Right cardiac atrium (tissue), 5 donors: ENCODE measurements around the gene PREB. TPM values are rescaled to one million over a fixed set of nuclear protein-coding genes. Genes with fewer than 3 reads are reported as not detected.
A peak's percentile ranks its signal among the peaks of the same experiment; 100 is the strongest.

Experiments used
- ATAC-seq, 2 donors: fragments of 200-7000 bp; cut with Tn5 transposase; one replicate each; pipeline versions ENCODE4 v1.8.0 to v1.9.1; 2020; ENCODE audit warnings: moderate library complexity in 2 of 2, mild to moderate bottlenecking in 1 of 2
- DNase-seq, 3 donors: peaks; one replicate each; pipeline ENCODE4 v3.0.0-alpha.2; 2020
- H3K27ac ChIP-seq: one replicate; pipeline ENCODE4 v1.5.1; 2013; ENCODE audit warnings: mild to moderate bottlenecking, low read length, control low read depth, moderate library complexity
- H3K27me3 ChIP-seq: one replicate; pipeline ENCODE4 v1.6.1; 2013; ENCODE audit not compliant: control insufficient read depth, insufficient read depth
- H3K4me1 ChIP-seq: one replicate; pipeline ENCODE4 v1.6.1; 2013; ENCODE audit warnings: low read length; ENCODE audit not compliant: control insufficient read depth, insufficient read depth
- H3K4me3 ChIP-seq: one replicate; pipeline ENCODE4 v1.5.1; 2013; ENCODE audit warnings: low read length, control low read depth
- H3K9me3 ChIP-seq: one replicate; pipeline ENCODE4 v1.6.1; 2013; ENCODE audit warnings: low read length; ENCODE audit not compliant: control insufficient read depth
- WGBS: extraction: QIAGEN DNeasy Blood & Tissue Kit; methylation state at CpG from one replicate; pipeline ENCODE4 v1.1.7; 2013; 5-methylcytosine and 5-hydroxymethylcytosine counted together
- intact Hi-C, 4 donors: fragments of 100-400 bp; cut with DNase I; formaldehyde crosslinking; loops; one replicate each; pipeline versions ENCODE4 v1.11.0 to v1.14.0; 2022 to 2023
- polyA plus RNA-seq: library from polyadenylated mRNA; stranded (reverse); fragments of 200-250 nt; gene quantifications from one replicate; pipeline ENCODE4 v1.2.3, GENCODE V29; 2013
- total RNA-seq, 4 donors: library from RNA; stranded (reverse); fragmentation: NEBNext Ultra II Directional; extraction: Animal tissue kit (Norgen Biotek cat#: 25700); gene quantifications; one replicate each; pipeline ENCODE4 v1.2.1, GENCODE V29; 2021
- donor health status: healthy with polysubstance abuse.
- donor health status: DM: no; HTN: yes; CAD: no.
- donor health status: DM: no; HTN: no; CAD: no.
- donor health status: DM: no; HTN: yes; CAD: no; lungs with severe emphysema.
- donor health status: DM: yes; HTN: yes; CAD: no.

The PREB gene
- total and polyA plus RNA-seq, 5 donors, result 46.3 to 52.7 (median 48.5) TPM

DNA sequence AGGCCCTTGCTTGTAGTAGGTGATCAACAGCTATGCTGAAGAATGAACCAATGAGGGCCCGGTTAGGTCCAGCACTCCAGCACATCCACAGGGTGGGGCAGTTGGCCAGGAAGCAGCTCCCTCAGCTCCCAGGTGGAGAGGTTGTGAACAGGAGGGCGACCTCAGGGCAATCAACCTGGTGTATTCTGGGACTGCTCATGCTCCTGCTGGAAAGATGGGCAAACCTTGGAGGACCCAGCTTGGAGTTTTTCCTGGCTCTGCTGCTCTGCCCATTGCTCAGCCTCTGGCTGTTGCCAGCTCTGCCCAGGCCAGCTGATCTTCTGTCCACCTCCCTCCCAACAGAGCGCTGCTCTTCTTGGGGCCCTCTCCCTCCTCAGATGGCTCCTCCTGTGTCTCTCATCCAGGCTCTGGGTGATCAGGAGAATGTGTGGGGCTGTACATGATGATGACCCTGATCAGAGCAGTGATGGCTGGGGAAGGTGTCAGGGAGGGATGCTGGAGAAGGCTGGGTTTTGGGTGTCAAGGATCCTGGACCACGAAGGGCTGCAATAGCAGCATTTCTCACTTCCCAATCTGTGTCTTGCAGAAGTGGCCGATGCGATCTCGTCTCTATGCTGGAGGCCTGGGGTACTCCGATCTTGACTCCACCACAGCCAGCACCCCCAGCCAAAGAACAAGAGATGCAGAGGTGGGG is 17.8 kb upstream of the PREB start:
- ATAC-seq (no peak), DNase-seq (no peak)
- Histone ChIP-seq H3K27me3 (no peaks in the 10 kb centered on the region), H3K4me3 (no peak overlapping the region), H3K4me1 (peaks cover 5% of the 10 kb centered on the region), H3K9me3 (no peaks in the 10 kb centered on the region), H3K27ac (no peak overlapping the region)
- intact Hi-C loops, result no loop called here
- WGBS, result 89% methylated on average over 8 of the region's 8 CpGs

DNA sequence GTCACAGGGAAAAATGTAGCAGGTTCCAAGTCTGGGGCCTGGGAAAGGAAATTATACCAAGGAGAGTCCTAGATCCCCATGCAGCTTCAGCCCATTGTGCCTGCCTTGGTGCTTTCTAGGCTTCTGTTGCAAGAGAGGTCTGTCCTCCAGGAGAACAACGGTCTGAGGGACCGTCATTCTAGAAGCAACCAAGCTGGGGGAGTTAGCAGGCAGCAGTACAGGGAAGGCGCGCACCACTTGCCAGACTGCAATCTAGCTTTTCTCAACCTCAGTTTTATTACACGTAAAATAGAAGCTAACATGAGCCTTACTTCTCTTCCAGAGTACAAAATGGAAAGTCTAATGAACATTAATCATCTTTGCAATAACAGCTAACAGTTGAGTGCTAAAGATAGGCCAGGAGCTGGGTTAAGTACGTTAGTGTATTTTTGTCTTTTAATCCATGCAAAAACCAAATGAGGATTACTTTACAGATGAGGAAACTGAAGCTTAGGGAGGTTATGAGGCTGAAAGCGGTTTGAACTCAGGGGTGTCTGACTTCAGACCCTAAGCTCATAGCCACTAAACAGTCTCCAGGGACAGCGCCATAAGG is 16.3 kb upstream of the PREB start:
- Histone ChIP-seq H3K27me3 (no peaks in the 10 kb centered on the region), H3K4me1 (peaks cover 5% of the 10 kb centered on the region), H3K27ac (no peak overlapping the region), H3K9me3 (no peaks in the 10 kb centered on the region), H3K4me3 (no peak overlapping the region)
- 77% methylated on average over 8 of the region's 8 CpGs for WGBS
- intact Hi-C loops, result no loop called here
- DNase-seq, result no peak
- ATAC-seq, result no peak

DNA sequence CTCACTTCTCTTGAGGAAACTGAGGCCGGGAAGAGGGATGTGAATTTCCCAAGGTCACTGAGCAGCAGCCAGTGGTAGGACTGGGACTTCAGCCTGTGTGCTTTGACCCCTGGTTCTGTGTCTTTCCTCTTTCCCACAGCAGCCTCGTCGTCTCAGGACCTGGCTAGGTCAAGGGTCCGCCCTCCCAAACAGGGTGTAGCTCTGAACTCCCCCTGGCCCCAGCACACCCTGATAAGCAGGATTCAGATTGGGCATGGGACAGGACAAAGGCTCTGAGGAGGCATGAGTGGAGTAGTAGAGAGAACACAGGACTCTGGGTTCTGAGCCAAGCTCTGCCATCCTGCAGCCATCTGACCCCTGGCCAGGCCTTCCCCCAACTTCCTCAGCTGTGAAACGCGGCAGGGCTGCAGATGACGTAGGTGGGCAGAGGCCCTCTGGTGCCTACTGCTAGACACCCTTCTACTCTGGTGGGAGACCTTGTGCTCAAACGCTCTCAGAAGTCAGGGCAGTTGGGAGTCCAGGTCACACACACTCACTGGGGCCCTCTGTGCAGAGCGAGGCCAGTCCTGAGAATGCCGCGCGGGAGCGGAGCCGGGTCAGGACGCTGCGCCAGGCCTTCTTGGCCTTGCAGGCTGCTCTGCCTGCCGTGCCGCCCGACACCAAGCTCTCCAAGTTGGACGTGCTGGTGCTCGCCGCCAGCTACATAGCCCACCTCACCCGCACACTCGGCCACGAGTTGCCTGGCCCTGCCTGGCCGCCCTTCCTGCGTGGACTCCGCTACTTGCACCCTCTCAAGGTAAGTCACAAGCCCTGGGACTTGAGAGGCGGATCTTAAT is 15.4 kb upstream of the PREB start:
- H3K4me3 ChIP-seq, result no peak overlapping the region
- 86% methylated on average over 29 of the region's 29 CpGs for WGBS
- no peaks in the 10 kb centered on the region for H3K27me3 ChIP-seq
- ATAC-seq (peak; percentile 44 to 62), DNase-seq (no peak)
- H3K9me3 ChIP-seq, result no peaks in the 10 kb centered on the region
- intact Hi-C loops, result no loop called here
- H3K4me1 ChIP-seq, result peaks cover 5% of the 10 kb centered on the region
- H3K27ac ChIP-seq, result no peak overlapping the region

DNA sequence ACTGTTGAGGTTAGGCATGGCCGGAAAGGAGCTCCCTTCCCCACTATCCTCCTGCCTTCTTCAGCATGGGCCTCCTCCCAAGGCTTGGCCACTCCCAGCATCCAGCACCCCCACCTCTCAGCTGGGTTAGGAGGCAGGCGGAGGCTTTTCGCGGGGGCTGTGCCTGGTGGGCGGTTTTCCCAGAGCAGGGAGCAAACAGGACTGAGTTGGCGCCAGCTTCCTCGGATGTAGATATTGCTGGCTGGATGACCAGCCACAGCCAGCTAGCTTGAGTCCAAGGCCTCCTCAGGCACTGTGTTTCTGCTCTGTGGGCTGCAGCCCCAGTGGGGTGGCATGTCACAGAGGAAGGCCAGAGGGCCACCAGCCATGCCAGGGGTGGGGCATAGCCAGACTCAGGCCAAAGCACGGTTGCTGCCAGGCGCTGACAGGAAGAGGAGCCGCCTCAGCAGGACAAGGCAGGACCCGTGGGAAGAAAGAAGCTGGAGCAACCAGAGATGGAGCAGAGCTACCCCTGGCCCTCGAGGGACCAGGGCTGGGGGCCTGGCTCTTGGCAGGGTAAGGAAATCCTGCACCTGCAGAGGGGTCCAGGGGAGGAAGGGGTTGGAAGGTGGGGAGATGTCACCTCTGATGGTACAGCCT is 14.5 kb upstream of the PREB start, which contains the start of gene TCF23:
TCF23 (plus strand) TSS at position 204 of the 639 bp plus-strand sequence; CDS start at position 334, 130 bp downstream.
- Histone ChIP-seq H3K4me3 (no peak within 1 kb of the TSS), H3K4me1 (peaks cover 5% of the 10 kb centered on the region), H3K9me3 (no peaks in the 10 kb centered on the region), H3K27ac (no peak within 1 kb of the TSS), H3K27me3 (no peaks in the 10 kb centered on the region)
- intact Hi-C loops, result no loop called here
- ATAC-seq (peak; percentile 54 to 63), DNase-seq (peak; percentile 54 to 81 (median 77))
- WGBS, result 42% methylated on average over 12 of the region's 12 CpGs

DNA sequence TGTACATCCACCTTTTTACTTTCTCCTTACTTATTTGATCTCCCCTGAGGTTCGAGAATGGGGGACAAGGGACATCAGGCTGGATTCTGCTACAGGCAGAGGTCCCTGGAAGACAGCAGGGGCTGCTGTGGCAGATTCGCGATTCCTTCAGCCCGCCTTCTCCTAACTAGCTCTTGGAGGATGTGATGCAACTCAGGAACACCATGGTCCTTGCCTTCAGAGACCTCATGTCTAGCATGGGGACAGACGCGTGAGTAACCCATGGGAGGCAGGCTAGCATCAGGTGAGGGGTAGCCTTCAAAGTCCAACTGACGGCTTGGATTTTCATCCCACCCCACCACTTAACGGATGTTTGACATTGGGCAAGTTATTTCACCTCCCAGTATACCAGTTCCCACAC is 13.5 kb upstream of the PREB start:
- Histone ChIP-seq H3K27me3 (no peaks in the 10 kb centered on the region), H3K27ac (no peak overlapping the region), H3K4me3 (no peak overlapping the region), H3K9me3 (no peaks in the 10 kb centered on the region), H3K4me1 (peaks cover 5% of the 10 kb centered on the region)
- 93% methylated on average over 8 of the region's 8 CpGs for WGBS
- ATAC-seq (no peak), DNase-seq (no peak)
- intact Hi-C loops, result no loop called here

DNA sequence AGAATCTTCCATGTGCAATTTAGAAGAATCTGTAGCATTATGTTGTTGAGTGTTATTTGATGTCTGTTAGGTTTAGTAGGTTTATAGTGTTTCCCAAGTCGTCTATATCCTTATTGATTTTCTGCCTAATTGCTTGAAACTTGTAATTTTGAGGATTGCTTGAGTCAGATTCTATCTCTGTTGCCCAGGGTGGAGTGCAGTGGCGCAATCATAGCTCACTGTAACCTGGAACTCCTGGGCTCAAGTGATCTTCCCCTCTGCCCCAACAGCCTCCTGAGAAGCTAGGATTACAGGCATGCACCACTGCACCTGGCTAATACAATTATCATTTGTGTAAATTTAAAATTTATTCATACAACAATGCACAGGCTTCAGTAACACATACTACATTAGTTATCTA is 11.2 kb upstream of the PREB start:
- H3K9me3 ChIP-seq, result no peaks in the 10 kb centered on the region
- WGBS, result 78% methylated on average over 2 of the region's 2 CpGs
- intact Hi-C loops, result no loop called here
- ATAC-seq, result no peak
- no peak overlapping the region for H3K4me3 ChIP-seq
- H3K4me1 ChIP-seq, result peaks cover 5% of the 10 kb centered on the region
- DNase-seq, result no peak
- H3K27ac ChIP-seq, result no peak overlapping the region
- no peaks in the 10 kb centered on the region for H3K27me3 ChIP-seq

DNA sequence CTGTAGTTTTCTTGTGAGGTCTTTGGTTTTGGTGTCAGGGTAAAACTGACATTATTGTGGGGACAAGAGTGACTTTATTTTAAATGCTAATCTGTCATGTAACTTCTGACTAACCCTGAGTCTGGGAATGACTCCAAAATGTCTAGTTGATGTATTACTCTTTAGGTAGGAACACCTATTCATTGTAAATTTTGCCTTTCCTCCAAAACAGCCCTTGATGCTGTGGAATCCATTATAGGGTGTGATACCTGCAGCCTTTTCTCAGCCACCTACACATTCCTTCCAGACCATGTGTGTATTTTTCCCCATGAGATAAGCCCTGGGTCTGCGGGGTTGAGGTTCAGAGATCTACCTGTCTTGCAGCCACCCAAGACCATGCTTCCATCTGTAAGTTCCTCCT is 8.8 kb upstream of the PREB start:
- intact Hi-C loops, result no loop called here
- no peaks in the 10 kb centered on the region for H3K4me1 ChIP-seq
- 77% methylated on average over 1 of the region's 1 CpG for WGBS
- H3K27ac ChIP-seq, result no peak overlapping the region
- H3K4me3 ChIP-seq, result no peak overlapping the region
- ATAC-seq (no peak), DNase-seq (no peak)
- H3K9me3 ChIP-seq, result no peaks in the 10 kb centered on the region
- H3K27me3 ChIP-seq, result no peaks in the 10 kb centered on the region

DNA sequence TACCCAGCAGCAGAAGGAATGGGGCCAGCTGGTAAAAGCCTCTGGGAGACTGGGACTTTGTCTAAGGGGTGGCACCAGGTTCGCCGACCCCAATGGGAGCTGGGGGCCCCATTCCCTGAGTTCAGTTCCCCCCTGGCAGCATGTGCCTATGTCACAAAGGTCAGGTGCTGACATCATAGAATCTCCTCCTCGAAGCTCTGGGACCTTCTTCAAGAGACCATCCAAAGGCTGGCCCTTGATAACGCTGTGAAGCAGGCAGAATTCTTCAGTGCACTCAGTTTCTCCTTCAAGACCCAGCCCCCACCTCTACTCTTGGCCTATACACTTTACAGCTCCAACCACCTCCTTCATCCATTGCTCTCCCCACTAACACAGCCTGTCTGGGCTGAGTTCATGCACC is 4.9 kb upstream of the PREB start, which contains the start of gene PRR30:
PRR30 (minus strand) TSS at position 101 of the 400 bp plus-strand sequence. CDS start 1,081 bp downstream, outside the sequence.
- DNase-seq (no peak), ATAC-seq (no peak)
- intact Hi-C loops, result no loop called here
- Histone ChIP-seq H3K4me1 (no peaks in the 10 kb centered on the region), H3K4me3 (no peak within 1 kb of the TSS), H3K27me3 (no peaks in the 10 kb centered on the region), H3K9me3 (no peaks in the 10 kb centered on the region), H3K27ac (no peak within 1 kb of the TSS)
- 77% methylated on average over 4 of the region's 4 CpGs for WGBS

DNA sequence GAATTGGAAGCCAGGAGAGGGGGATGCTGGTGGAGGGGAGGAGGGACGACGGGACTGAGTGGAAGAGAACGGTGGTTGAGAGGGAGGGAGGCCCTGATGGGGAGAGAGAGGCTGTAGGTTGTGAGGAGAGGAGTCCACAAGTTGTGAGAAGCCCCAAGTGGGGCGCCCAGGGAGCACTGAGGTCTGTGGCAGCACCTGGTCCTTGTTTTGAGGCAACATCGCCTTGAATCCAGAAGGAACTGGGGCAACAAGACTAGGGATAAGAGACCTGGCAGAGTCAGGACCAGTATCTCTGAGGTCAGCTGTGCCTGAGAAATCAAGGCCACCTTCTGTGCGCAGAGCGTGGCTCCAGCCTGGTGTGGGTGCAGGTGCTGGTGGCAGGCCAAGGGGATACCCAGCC is 3.7 kb upstream of the PREB start:
- 73% methylated on average over 7 of the region's 7 CpGs for WGBS
- DNase-seq, result no peak
- H3K27ac ChIP-seq, result no peak overlapping the region
- H3K4me3 ChIP-seq, result no peak overlapping the region
- intact Hi-C loops, result no loop called here
- no peaks in the 10 kb centered on the region for H3K27me3 ChIP-seq
- ATAC-seq, result no peak
- no peaks in the 10 kb centered on the region for H3K9me3 ChIP-seq
- H3K4me1 ChIP-seq, result peaks cover 4% of the 10 kb centered on the region

DNA sequence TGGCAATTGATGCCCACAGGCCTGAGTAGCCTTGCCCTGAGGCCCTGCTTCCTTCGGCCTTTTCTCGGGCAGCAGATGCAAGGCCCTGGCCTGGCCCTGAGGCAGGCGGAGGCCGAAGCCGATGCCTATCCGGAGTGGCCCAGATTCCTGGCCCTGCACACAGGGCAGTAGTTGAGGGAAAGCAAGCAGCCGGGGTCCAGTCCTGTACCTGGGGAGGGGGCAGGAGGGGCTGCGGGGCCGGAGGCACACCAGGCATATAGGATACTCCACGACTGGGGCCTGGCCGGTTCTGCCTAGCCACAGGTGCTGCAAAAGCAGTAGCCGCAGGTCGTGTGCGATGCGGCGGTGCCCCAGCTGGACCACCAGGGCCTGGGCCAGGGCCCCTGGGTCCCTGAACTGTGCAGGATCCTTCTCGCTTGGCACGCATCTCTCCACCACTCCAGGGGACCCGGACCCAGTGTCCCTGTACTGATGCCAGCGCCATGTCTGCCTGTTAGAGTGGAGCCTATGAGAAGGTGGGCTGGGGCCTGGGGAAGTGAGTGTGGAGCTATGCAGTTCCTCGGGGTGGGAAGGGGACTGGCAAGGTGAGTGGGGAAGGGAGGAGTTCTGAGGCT is 3.0 kb upstream of the PREB start:
- DNase-seq (no peak), ATAC-seq (no peak)
- H3K9me3 ChIP-seq, result no peaks in the 10 kb centered on the region
- H3K4me1 ChIP-seq, result peaks cover 8% of the 10 kb centered on the region
- 93% methylated on average over 21 of the region's 21 CpGs for WGBS
- H3K4me3 ChIP-seq, result no peak overlapping the region
- H3K27ac ChIP-seq, result no peak overlapping the region
- intact Hi-C loops, result no loop called here
- H3K27me3 ChIP-seq, result no peaks in the 10 kb centered on the region
